GM20000 (cell line): ENCODE results near the gene GLI3.

Source experiments
- DNase-seq: peaks from one replicate; pipeline ENCODE4 v3.0.0; 2012; ENCODE audit warnings: low spot score
- CTCF ChIP-seq: IDR thresholded peaks from 2 replicates; pipeline ENCODE4 v1.5.1; 2012; ENCODE audit warnings: mild to moderate bottlenecking, control low read depth; ENCODE audit errors: extremely low read depth, missing control alignments

GLI3 gene

GRCh38 chr7:42105554-42106358 is 131.3 kb downstream of the GLI3 start:
- TF ChIP-seq CTCF: no peak
- DNase-seq: no peak

- TF ChIP-seq CTCF: no peak
- no peak for DNase-seq
Measured at GRCh38 chr7:42104694-42105093, 132.3 kb downstream of the GLI3 start.

- DNase-seq: no peak
- no peak for TF ChIP-seq CTCF
Measured at GRCh38 chr7:42104231-42104630, 132.8 kb downstream of the GLI3 start.

GRCh38 chr7:42103456-42103855 is 133.6 kb downstream of the GLI3 start:
- DNase-seq: no peak
- TF ChIP-seq CTCF: no peak

- no peak for TF ChIP-seq CTCF
- no peak for DNase-seq
Measured at GRCh38 chr7:42103020-42103419, 134.0 kb downstream of the GLI3 start.

GRCh38 chr7:42102301-42102700 is 134.7 kb downstream of the GLI3 start:
- TF ChIP-seq CTCF: no peak
- DNase-seq: no peak

GRCh38 chr7:42100156-42100508 is 136.9 kb downstream of the GLI3 start:
- no peak for DNase-seq
- no peak for TF ChIP-seq CTCF
